GM21381 (cell line): ENCODE measurements around the gene HEXA.
A peak's percentile ranks its signal among the peaks of the same experiment; 100 is the strongest.
"Not testable (repeated sequence)": the region's sequence is repeated elsewhere in the genome, so short reads cannot be mapped to it uniquely, and the experiment has no call there.

Experiments
- ATAC-seq: cut with Tn5 transposase; IDR thresholded peaks from one replicate; pipeline ENCODE4 v1.9.1; 2021; ENCODE audit warnings: mild to moderate bottlenecking, moderate library complexity; ENCODE audit not compliant: unreplicated experiment

Gene HEXA

DNA sequence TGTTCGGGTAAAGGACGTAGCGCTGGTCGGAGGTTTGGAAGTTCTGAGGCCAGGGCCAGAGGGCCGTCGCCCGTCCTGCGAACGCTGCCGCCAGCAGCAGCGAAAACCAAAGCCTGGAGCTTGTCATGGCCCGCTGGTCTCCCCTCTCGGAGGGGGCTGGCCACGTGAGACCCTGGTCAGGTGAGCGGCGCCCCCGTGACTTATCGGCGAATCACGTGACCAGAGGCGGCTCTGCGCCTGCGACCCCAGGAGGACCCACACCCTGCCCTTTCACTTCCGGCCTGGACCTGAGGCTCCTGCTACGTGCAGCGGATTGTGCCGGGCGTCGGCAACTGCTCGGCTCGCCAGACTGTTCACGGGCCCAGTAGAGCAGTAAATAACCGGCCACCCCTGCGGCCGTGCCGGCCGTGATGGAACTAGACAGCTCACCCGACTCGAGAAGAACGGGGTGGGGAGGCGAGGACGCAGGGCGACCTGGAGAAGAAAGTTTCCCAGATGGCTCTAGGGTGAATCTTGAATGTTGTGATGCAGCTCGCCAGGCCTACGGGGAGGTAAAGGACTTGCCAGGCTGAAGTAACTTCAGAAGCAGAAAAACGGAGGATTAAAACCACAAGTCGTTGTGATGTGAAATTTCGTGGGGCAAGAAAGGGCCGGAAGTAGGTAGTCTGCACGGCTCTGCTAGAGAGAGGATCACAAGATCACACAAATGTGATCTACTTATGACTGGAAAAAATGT, at the start of gene HEXA:
Gene HEXA (minus strand): TSS at position 169 of the 736 bp plus-strand sequence. CDS start 42 bp downstream, at position 127.
- ATAC-seq = peak; percentile 79

DNA sequence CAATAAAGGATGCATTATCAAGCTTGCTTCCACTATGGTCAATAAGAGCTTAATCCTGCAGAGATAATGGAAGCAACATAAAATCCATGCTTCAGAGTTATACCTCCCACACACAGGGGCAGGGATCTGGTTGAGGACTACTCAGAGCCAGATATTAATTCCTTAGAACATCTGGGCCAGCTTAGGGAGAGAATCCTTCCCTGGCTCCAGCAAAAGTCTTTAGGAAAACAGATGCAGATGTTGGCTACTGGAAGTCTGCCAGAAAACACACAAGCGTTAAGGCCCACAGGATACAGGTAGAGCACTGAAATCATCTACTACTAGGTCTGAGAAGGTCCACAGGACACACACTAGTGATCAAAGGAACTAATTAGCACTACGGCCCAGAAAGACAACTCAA, 47.4 kb upstream of the HEXA start:
- ATAC-seq = no peak

DNA sequence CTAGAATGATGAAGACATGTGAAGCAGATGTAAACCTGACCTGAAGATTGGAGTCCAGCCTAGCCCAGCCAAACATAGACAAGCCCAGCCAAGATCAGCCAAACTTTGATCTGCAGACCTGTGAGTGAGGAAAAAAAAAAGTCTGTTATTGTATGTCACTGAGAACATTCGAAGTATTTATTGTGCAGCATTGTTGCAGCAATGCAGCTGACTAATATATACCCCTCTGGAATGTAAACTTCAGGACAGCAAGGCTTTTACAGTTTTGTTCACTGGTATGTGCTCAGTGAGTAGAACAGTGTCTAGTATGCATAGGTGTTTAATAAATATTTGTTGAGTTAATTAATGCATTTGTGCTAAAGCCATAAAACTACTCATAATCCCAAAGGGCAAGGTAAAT, 45.7 kb upstream of the HEXA start:
- no peak for ATAC-seq

DNA sequence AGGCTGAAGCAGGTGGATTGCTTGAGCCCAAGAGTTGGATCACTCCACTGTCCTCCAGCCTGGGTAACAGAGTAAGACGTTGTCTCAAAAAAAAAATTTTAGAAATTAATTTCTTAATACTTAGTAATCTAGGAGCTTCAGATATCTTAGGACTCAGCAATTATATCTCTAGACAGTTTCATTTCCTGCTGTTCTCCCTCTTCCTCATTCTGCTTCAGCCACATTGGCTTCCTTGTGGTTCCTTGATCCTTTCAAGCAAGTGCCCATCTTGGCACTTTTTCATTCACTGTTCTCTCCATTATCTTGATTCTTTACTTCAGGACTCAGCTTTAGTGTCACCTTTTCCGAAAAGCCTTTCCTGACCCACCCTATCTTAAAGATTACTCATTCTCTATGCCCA, 44.8 kb upstream of the HEXA start:
- no peak for ATAC-seq

DNA sequence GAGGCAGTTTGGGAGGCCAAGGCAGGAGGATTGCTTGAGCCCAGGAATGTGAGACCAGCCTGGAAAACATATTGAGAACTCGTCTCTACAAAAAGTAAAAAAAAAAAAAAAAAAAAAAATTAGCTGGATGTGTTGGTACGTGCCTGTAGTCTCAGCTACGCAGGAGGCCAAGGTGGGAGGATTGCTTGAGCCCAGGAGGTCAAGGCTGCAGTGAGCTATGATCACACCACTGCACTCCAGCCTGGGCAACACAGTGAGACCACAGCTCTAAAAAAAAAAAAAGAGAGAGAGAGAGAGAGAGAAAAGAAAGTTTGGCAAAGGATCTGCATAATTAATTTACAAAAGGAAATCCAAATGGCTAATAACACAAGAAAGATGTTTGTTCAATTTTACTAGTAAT, 44.0 kb upstream of the HEXA start:
- not testable (repeated sequence) for ATAC-seq

DNA sequence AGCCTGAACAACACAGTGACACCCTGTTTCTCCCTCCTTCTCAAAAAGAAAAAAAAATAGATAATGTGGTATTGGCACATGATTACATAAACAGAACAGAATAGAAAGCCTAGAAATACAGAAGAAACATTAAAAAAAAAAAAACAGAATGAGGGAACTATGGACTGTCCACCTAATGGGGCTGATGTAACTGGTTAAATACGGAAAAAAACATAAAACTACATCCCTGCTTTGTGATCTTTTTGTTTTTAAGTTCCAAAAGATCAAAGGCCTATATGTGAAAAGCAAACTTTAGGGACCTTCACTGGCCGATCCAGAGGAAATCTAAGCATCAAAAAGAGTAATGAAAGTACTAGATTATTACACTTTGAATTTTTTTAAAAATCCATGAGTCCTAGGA, 39.5 kb upstream of the HEXA start:
- no peak for ATAC-seq

DNA sequence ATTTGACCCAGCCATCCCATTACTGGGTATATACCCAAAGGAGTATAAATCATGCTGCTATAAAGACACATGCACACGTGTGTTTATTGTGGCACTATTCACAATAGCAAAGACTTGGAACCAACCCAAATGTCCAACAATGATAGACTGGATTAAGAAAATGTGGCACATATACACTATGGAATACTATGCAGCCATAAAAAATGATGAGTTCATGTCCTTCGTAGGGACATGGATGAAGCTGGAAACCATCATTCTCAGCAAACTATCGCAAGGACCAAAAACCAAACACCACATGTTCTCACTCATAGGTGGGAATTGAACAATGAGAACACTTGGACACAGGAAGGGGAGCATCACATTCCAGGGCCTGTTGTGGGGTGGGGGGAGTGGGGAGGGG, 37.5 kb upstream of the HEXA start:
- not testable (repeated sequence) for ATAC-seq

DNA sequence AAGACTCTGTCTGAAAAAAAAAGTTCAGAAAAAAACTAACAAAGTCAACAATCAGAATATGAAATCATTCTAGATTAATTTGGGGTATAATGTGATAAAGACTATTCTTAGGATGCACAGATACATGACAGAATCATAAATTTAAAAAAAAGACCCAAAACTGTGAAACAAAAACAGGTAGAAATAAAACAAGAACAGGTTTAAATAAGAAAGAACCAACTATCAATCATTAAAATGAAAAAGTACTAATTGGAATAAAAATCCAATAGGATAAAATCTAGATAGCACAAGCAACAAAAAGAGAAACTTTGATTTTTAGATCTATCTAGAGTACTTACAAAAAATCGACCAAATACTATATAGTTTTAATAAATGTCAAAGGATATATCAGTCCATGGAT, 35.7 kb upstream of the HEXA start:
- no peak for ATAC-seq

DNA sequence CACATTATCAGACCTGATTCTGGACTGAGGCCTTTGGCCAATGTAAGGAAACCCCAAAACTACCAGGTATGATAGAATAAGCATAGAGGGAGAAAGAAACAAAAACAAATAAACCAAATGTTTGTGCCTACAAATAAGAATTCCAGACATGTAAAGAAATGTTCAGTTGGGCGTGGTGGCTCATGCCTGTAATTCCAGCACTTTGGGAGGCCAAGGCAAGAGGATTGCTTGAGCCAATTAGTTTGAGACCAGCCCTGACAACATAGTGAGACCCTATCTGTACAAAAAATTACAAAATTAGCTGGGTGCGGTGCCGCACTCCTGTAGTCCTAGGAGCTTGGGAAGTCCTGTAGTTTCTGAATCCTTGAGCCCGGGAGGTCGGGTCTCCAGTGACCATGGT, 35.3 kb upstream of the HEXA start:
- ATAC-seq = no peak

DNA sequence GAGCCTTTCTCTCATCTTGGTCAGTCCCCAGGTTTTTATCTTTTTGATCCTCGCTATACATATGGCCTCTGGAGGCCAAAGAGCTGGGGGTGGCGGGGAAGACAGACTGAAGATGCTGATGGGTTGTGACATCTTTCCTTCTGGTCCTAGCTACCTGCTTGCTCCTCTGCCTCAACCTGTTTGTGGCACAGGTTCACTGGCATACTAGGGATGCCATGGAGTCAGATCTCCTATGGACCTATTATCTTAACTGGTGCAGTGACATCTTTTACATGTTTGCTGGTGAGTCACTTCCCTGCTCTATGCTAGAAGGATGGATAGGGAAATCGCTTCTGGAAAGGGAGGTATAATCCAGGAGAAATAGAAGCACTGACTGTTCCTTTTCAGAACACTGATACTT, 31.1 kb upstream of the HEXA start:
- no peak for ATAC-seq

DNA sequence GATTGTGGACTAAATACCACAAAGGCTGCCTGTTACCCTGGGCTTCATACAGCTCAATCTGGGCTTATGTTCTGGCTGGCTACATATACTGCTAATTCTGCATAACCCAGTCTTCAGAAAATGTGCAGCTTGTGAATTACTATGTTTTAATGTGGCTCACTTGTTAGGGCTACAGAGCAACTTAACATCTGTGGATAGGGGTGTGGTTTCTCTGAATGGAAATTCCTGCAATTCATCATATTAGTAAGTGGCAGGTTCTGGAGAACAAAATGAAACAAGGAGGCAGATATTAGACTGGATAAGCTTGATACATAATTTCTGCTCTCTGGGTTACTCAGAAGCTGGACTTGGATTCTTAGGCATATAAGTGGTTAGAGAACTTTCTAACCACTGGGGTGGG, 29.0 kb upstream of the HEXA start:
- ATAC-seq = no peak

DNA sequence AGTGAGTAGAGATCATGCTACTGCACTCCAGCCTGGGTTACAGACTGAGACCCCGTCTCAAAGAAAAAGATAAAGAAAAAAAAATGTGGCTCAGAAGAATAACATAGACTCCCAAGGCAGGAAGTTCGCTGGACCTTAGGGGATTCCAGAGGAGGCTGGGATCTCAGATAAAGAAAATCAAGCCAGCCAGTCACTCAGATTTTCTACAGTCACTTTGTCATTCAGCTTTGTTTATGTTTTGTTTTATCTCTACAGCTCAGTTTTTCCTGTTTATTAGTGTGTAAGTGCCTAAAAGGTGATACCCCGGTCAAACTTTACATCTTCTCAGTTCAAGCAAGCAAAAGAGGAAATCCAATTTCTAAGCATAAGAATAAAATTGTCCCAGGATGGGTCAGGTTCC, 28.5 kb upstream of the HEXA start:
- no peak for ATAC-seq

DNA sequence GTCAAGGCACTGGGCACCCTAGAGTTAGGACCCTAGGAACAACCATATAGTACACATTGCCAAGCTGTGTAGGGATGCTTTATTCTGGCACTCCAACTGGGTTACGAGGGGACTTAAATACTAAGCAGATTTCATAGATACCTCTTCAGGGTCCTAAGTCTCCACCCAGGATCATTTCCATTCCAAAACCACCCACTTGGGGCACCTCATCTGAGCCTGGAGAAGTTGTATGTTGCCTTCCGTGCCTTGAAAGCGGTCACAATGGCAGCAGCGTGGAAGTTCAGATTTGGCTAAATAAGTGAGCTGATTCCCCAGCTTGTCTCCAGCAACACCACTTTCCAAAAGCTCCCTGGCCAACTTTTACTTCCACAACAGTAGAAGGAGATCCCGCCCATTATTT, 26.9 kb upstream of the HEXA start:
- ATAC-seq = no peak

DNA sequence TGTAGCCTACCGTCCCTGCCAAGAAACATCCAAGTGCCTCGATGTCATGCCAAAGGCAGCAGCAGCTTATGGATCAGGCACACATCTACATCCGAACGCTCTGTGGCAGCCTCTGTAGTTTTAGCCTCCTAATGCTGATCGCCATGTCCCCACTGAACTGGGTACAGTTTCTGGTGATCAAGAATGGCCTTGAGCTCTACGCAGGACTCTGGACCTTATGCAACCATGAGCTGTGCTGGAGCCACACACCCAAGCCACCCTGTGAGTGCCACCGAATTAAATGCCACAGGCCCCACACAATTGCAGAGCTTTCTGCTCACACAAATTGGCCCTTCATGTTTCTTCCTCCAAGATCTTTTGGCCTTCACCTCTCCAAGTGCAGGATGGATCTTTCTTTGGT, 22.8 kb upstream of the HEXA start:
- ATAC-seq = no peak

DNA sequence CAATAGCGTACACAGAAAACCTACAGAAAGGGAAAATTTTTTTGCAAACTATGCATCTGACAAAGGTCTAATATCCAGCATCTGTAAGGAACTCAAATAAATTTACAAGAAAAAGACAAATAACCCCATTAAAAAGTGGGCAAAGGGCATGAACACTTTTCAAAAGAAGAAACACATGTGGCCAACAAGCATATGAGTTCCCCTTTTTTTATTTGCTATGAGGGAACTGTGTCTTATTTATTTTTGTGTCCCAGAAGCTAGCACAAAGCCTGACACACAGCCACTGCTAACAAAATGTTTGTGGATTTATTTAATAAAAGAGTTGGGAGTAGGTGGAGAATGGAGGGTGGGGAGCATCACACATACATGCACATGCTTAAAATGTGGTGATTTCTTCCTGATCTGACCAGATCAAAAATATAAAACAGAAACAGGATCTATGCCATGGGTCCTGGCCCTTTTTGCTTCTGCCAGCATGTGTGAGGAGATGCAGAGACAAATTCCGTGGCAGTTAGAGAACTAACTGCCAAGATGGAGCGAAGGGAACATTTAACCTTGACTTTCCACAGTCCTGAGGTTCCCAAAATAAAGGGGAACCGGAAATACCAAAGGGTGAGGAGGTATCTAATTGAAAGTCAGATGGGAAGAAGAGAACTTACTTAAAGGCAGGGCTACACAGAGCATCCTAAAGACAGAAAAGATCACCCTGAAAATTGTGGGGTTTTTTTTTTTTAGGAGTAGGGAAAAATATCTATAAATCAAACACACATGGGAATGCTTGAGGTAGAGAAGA, 22.2 kb upstream of the HEXA start, which contains the start of gene TMEM202:
Gene TMEM202 (plus strand): TSS at position 510 of the 793 bp plus-strand sequence. CDS start 22 bp downstream, at position 532.
- no peak for ATAC-seq

DNA sequence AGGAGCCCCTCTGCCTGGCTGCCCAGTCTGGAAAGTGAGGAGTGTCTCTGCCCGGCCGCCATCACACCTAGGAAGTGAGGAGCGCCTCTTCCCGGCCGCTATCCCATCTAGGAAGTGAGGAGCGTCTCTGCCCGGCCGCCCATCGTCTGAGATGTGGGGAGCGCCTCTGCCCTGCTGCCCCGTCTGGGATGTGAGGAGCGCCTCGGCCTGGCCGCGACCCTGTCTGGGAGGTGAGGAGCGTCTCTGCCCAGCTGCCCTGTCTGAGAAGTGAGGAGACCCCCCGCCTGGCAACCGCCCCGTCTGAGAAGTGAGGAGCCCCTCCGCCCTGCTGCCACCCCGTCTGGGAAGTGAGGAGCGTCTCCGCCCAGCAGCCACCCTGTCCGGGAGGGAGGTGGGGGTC, 20.5 kb upstream of the HEXA start:
- not testable (repeated sequence) for ATAC-seq

DNA sequence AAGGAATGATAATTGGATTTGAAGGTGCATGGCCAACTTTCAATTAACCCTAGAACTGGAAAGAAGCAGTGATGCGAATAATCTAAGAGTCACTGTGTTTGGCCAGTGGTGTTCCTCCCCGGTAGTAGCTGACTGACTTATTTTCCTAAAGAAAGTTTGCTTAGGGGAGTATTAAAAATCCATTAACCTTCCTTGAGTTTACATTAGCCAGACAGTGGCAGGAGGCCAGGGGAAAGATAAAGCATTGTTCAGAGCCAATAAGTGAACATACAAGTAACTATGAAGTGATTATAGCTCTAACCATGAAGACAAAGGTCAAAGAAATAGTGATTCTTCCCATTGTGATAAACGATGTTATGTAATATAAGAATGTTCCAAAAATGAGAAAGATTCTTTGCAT, 13.4 kb upstream of the HEXA start:
- no peak for ATAC-seq

DNA sequence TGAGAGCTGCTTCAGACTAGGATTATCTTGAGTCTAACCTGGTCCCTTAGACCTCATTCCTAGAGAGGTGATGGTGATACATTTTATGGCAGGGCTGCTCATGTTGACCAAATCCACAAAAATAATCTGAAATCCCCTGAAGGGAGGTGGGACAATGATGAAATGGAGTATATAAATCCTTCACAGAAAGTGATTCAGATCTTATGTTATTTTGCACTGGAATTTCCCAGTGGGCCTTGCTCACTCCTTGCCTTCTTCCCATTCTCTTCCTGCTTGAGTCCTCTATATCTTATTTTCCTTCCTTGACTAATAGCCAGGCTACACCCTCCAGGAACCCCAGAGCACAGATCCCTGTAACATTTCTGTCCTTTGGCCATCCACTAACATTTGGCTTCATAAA, 11.9 kb upstream of the HEXA start:
- ATAC-seq = no peak

DNA sequence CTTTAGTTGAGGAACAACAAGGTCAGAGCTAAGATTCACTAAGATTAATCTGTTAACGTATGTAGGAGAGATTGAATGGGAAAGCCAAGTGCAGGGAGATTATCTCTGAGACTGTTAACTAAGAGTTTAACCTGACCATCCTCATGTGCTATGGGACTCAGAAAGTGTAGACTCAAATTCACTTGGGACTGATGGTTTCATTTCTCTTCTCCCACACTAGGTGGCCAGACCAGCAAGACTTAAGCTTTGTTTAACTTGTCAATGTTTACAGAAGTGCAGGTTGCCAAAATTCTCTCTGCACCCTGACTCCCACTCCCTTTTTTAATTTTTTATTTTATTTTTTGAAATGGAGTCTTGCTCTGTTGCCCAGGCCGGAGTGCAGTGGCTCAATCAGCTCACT, 6.3 kb upstream of the HEXA start:
- ATAC-seq = no peak

DNA sequence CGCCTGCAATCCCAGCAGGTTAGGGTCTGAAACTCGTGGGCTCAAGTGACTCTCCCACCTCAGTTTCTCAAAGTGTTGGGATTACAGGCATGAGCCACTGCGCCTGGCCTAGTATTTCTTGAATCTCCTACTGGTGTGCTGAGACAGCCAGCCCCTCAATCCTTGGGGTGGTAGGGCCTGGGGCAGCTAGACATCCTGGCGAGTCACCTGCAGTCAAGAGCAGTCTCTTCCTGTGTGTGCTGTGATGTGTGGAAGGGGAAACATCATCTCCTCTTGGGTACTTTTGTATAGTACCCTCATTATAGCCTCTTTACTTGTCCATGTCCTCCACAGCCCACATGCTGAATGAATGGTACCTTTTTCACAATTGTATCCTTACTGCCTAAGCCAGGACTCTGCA, 4.9 kb upstream of the HEXA start:
- no peak for ATAC-seq

DNA sequence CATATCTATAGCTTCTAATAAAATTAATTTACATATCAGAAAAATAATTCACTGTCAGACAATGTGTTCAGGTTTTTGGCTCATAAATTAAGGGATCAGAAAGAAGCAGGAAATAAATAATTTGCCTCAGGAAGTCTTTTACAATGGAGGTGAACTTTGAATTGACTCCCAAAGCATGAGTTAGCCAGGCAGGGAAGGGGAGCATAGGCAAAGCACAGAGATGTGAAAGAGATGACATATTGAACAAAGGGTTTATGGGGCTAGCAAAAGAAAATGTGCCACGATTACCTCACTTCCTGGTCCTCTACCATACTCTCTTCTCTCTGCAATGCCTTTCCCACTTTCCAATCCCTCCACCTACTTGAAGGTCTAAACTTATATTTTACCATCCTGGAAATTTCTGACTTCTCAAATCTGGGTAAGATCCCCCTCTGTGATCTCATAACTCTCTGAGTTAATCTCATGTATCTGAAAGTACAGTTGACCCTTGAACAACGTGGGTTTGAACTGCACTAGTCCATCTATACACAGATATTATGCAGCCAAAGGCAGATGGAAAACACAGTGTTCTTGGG, 4.1 kb upstream of the HEXA start:
- ATAC-seq = no peak

DNA sequence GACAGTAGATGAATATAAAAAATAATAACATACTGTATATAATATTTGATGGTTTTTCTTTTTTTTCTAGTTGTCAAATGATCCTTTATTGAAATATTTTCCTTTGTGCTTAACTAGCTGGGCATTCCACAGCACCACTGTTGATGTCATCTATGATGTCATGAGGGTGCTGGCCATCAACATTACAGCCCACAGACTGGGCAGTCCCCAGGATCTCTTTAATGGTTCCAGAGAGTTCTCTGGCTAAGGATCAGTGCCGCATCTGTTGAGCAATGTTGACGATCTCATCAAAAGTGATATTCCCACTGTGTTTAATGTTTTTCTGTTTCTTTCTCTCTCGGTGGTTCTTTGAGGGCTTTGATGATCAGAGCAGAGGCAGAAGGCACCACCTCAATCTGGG, 3.3 kb upstream of the HEXA start:
- ATAC-seq = not testable (repeated sequence)
